Activated CD8-positive, alpha-beta T cell treated with anti-CD3 and anti-CD28 coated beads, Interleukin-2, amount 10 ng/mL, durations not matched to agents 7 days and 5 days (primary cell): ENCODE data around the gene PCBP1. TPM values are rescaled to one million over a fixed set of nuclear protein-coding genes. Genes with fewer than 3 reads are reported as not detected.
"Not testable (repeated sequence)": the region's sequence is repeated elsewhere in the genome, so short reads cannot be mapped to it uniquely, and the experiment has no call there.

Experiments used
- ATAC-seq: fragments of 150-1000 bp; cut with Tn5 transposase; one replicate; pipeline ENCODE4 v1.10.0; 2021; ENCODE audit warnings: moderate library complexity
- CTCF ChIA-PET: fragments of 350-600 bp; sonication (Branson Sonifier 250); formaldehyde crosslinking; loops from one replicate; lab custom pipeline; 2021; ENCODE audit warnings: antibody characterized with exemption; lab: Charles Lee
- POLR2A ChIA-PET: fragments of 350-600 bp; sonication (Branson Sonifier 250); formaldehyde crosslinking; loops from one replicate; lab custom pipeline; 2021; ENCODE audit warnings: antibody characterized with exemption; lab: Charles Lee
- DNase-seq: peaks from one replicate; pipeline ENCODE4 v3.0.0-alpha.2; 2020
- H3K27ac Mint-ChIP-seq: one replicate; pipeline ENCODE4 v1.8.0; 2021; ENCODE audit warnings: mild to moderate bottlenecking, mixed read lengths
- H3K27me3 Mint-ChIP-seq: one replicate; pipeline ENCODE4 v1.8.0; 2021; ENCODE audit warnings: low read depth, mixed read lengths
- H3K36me3 Mint-ChIP-seq: one replicate; pipeline ENCODE4 v1.8.0; 2021; ENCODE audit warnings: low read depth, mixed read lengths
- H3K4me1 Mint-ChIP-seq: one replicate; pipeline ENCODE4 v1.8.0; 2021; ENCODE audit warnings: low read depth, mixed read lengths
- H3K4me3 Mint-ChIP-seq: one replicate; pipeline ENCODE4 v1.8.0; 2021; ENCODE audit warnings: mild to moderate bottlenecking, mixed read lengths
- H3K9me3 Mint-ChIP-seq: one replicate; pipeline ENCODE4 v1.8.0; 2022; ENCODE audit warnings: mixed read lengths; ENCODE audit not compliant: insufficient read depth
- total RNA-seq, 2 experiments: library from RNA; stranded (reverse); gene quantifications; one replicate each; pipeline ENCODE4 v1.2.3, GENCODE V29; 2021

PCBP1 gene
- total RNA-seq, 2 experiments from 2014 or later = 516 to 518 TPM

- peaks cover 54% of the 10 kb centered on the region for H3K36me3 Mint-ChIP-seq
- H3K4me3 Mint-ChIP-seq = peak overlapping the region; percentile 97
- H3K27me3 Mint-ChIP-seq = no peaks in the 10 kb centered on the region
- H3K9me3 Mint-ChIP-seq = peaks cover 4% of the 10 kb centered on the region
- H3K4me1 Mint-ChIP-seq = peaks cover 54% of the 10 kb centered on the region
- ATAC-seq (no peak), DNase-seq (peak; percentile 56)
- peak overlapping the region; percentile 100 for H3K27ac Mint-ChIP-seq
- ChIA-PET POLR2A (interaction anchor here (0.8 to 14.2 kb wide), 12 partner anchors 16 to 176 kb away, joined by 3 to 370 read pairs (median 7); partner anchors contain the start of gene C2orf42), CTCF (interaction anchor here (0.7 to 3.7 kb wide), 9 partner anchors 33 to 177 kb away, joined by 3 to 14 read pairs (median 6); no protein-coding TSS in a partner anchor)
Measured at GRCh38 chr2:70089220-70089982, 2.1 kb downstream of the PCBP1 start.

- Mint-ChIP-seq H3K4me3 (peak overlapping the region; percentile 97), H3K4me1 (peaks cover 56% of the 10 kb centered on the region), H3K9me3 (peaks cover 4% of the 10 kb centered on the region), H3K36me3 (peaks cover 52% of the 10 kb centered on the region), H3K27ac (peak overlapping the region; percentile 100), H3K27me3 (no peaks in the 10 kb centered on the region)
- POLR2A ChIA-PET = interaction anchor here (0.8 to 14.2 kb wide), 6 partner anchors 15 to 176 kb away, joined by 3 to 370 read pairs (median 44); no protein-coding TSS in a partner anchor
- ATAC-seq (no peak), DNase-seq (no peak)
- CTCF ChIA-PET = interaction anchor here (1.3 to 3.7 kb wide), 5 partner anchors 43 to 53 kb away, joined by 3 to 14 read pairs (median 12); no protein-coding TSS in a partner anchor
Measured at GRCh38 chr2:70089983-70090525, 2.8 kb downstream of the PCBP1 start.

GRCh38 chr2:70090706-70091334 is 3.5 kb downstream of the PCBP1 start:
- no peaks in the 10 kb centered on the region for H3K27me3 Mint-ChIP-seq
- peak overlapping the region; percentile 97 for H3K4me3 Mint-ChIP-seq
- H3K36me3 Mint-ChIP-seq = peaks cover 50% of the 10 kb centered on the region
- DNase-seq (no peak), ATAC-seq (no peak)
- peaks cover 4% of the 10 kb centered on the region for H3K9me3 Mint-ChIP-seq
- POLR2A ChIA-PET = interaction anchor here (0.7 to 14.2 kb wide), 7 partner anchors 13 to 178 kb away, joined by 3 to 370 read pairs (median 5); partner anchors contain the start of gene MXD1
- CTCF ChIA-PET = interaction anchor here (1.1 to 3.7 kb wide), 6 partner anchors 14 to 179 kb away, joined by 3 to 15 read pairs (median 6); no protein-coding TSS in a partner anchor
- H3K4me1 Mint-ChIP-seq = peaks cover 55% of the 10 kb centered on the region
- peak overlapping the region; percentile 100 for H3K27ac Mint-ChIP-seq

GRCh38 chr2:70091364-70091763 is 4.1 kb downstream of the PCBP1 start:
- Mint-ChIP-seq H3K27me3 (no peaks in the 10 kb centered on the region), H3K4me3 (peak overlapping the region; percentile 41), H3K9me3 (peaks cover 4% of the 10 kb centered on the region), H3K36me3 (peaks cover 50% of the 10 kb centered on the region), H3K4me1 (peaks cover 52% of the 10 kb centered on the region), H3K27ac (peak overlapping the region; percentile 100)
- CTCF ChIA-PET = interaction anchor here (1.0 to 2.5 kb wide), 11 partner anchors 13 to 179 kb away, joined by 3 to 15 read pairs (median 4); no protein-coding TSS in a partner anchor
- POLR2A ChIA-PET = interaction anchor here (0.7 to 14.2 kb wide), 9 partner anchors 13 to 202 kb away, joined by 3 to 370 read pairs (median 5); partner anchors contain the start of genes MXD1 and SNRPG
- no peak for DNase-seq
- ATAC-seq = no peak

- no peaks in the 10 kb centered on the region for H3K27me3 Mint-ChIP-seq
- H3K4me1 Mint-ChIP-seq = peaks cover 52% of the 10 kb centered on the region
- H3K27ac Mint-ChIP-seq = peak overlapping the region; percentile 100
- H3K9me3 Mint-ChIP-seq = peaks cover 4% of the 10 kb centered on the region
- H3K4me3 Mint-ChIP-seq = peak overlapping the region; percentile 41
- ChIA-PET POLR2A (interaction anchor here (0.7 to 14.2 kb wide), 8 partner anchors 12 to 201 kb away, joined by 3 to 370 read pairs (median 6); partner anchors contain the start of genes C2orf42, MXD1 and SNRPG), CTCF (interaction anchor here (0.5 to 2.5 kb wide), 12 partner anchors 13 to 180 kb away, joined by 3 to 15 read pairs (median 4); partner anchors contain the start of gene MXD1)
- peaks cover 50% of the 10 kb centered on the region for H3K36me3 Mint-ChIP-seq
- peak; percentile 53 for DNase-seq
- no peak for ATAC-seq
Measured at GRCh38 chr2:70091816-70092215, 4.5 kb downstream of the PCBP1 start.

GRCh38 chr2:70092576-70093243 is 5.4 kb downstream of the PCBP1 start:
- not testable (repeated sequence) for DNase-seq, H3K4me3 Mint-ChIP-seq, ATAC-seq, H3K9me3 Mint-ChIP-seq, H3K27me3 Mint-ChIP-seq
- Mint-ChIP-seq H3K36me3 (peaks cover 44% of the 10 kb centered on the region), H3K27ac (peak overlapping the region; percentile 46), H3K4me1 (peaks cover 52% of the 10 kb centered on the region)
- POLR2A ChIA-PET = interaction anchor here (1.0 to 14.2 kb wide), 8 partner anchors 11 to 200 kb away, joined by 3 to 370 read pairs (median 9); partner anchors contain the start of genes C2orf42, MXD1 and SNRPG
- CTCF ChIA-PET = interaction anchor here (1.1 to 2.5 kb wide), 5 partner anchors 12 to 178 kb away, joined by 3 to 15 read pairs (median 5); partner anchors contain the start of gene MXD1

- Mint-ChIP-seq H3K27me3 (no peaks in the 10 kb centered on the region), H3K27ac (peak overlapping the region; percentile 84), H3K4me1 (peaks cover 61% of the 10 kb centered on the region), H3K9me3 (peaks cover 4% of the 10 kb centered on the region), H3K36me3 (peaks cover 27% of the 10 kb centered on the region), H3K4me3 (peak overlapping the region; percentile 70)
- DNase-seq = no peak
- CTCF ChIA-PET = interaction anchor here (0.8 to 3.0 kb wide), 17 partner anchors 9 to 199 kb away, joined by 3 to 34 read pairs (median 4); partner anchors contain the start of genes MXD1 and SNRPG
- peak; percentile 23 for ATAC-seq
- POLR2A ChIA-PET = interaction anchor here (0.7 to 3.4 kb wide), 18 partner anchors 7 to 199 kb away, joined by 3 to 42 read pairs (median 6); partner anchors contain the start of genes MXD1, PCBP1 and SNRPG
Measured at GRCh38 chr2:70094171-70094977, 7.1 kb downstream of the PCBP1 start.

GRCh38 chr2:70094978-70095719 is 7.9 kb downstream of the PCBP1 start:
- peak; percentile 72 for ATAC-seq
- Mint-ChIP-seq H3K9me3 (peaks cover 4% of the 10 kb centered on the region), H3K4me3 (peak overlapping the region; percentile 70), H3K36me3 (peaks cover 19% of the 10 kb centered on the region), H3K4me1 (peaks cover 56% of the 10 kb centered on the region), H3K27ac (peak overlapping the region; percentile 84), H3K27me3 (no peaks in the 10 kb centered on the region)
- POLR2A ChIA-PET = interaction anchor here (0.6 to 3.4 kb wide), 17 partner anchors 8 to 1132 kb away, joined by 3 to 42 read pairs (median 7); partner anchors contain the start of genes MXD1, PAIP2B and PCBP1
- peak; percentile 74 for DNase-seq
- CTCF ChIA-PET = interaction anchor here (1.0 to 3.0 kb wide), 11 partner anchors 9 to 198 kb away, joined by 3 to 34 read pairs (median 4); partner anchors contain the start of gene SNRPG
